ENCODE results near the gene RAVER1. TPM values are rescaled to one million over a fixed set of nuclear protein-coding genes. Genes with fewer than 3 reads are reported as not detected.

The RAVER1 gene
- total and polyA plus RNA-seq, 2 donors (not counting 1 experiment from before 2014, with no cell fraction given), result 21.0 to 62.7 TPM

DNA sequence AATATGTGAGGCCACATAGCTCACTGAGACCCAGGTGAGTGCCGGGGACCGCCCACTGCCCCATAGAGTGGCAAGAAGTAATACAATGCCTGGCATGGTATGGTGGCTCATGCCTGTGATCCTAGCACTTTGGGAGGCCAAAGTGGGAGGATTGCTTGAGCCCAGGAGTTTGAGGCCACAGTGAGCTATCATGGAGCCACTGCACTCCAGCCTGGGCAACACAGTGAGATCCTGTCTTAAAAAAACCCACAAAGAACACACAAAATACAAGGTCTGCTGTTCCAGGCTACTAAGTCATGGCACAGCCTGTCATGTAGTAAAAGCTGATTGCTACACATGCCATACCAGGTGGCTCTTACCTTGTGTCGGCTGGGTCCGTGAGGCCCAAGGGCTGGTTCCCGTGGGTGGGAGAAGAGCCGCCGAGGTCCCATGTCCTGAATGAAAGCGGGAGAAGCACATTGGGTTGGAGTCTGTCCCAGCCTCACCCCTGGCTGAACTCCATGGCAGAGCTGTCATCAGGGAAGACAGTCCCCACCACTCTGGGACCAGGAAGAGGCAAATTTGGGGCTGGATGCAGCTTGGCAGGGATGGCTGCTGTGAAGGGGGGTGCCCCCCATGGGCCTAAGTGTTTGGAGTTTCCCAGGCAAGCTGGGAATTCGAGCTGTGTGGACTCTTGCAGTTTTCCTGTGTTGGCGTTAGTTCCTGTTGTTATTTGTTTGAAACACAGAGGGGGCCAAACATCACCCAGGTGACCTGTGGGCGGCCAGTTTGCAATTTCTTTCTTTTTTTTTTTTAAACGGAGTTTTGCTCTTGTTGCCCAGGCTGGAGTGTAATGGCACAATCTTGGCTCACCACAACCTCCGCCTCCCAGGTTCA, 14.3 kb downstream of the RAVER1 start:
- no peaks in the 10 kb centered on the region for H3K27me3 ChIP-seq (replicated peaks in 1 of 4; ENCODE audit: control extremely low read depth in 1 of 4, control insufficient read depth in 3 of 4, insufficient read depth in 4 of 4, low read length in 3 of 4)
- 92% methylated on average over 9 of the region's 13 CpGs for WGBS (ENCODE audit: insufficient coverage)

More for the DNA sequence above, 14.3 kb downstream of the RAVER1 start:
- Histone ChIP-seq H4K20me1 (ENCODE audit: control insufficient read depth, insufficient read depth, low read length, poor library complexity, severe bottlenecking) (peaks cover 22% of the 10 kb centered on the region), H3K4me3 (ENCODE audit: control extremely low read depth in 1 of 5, extremely low read depth in 1 of 5, insufficient read depth in 1 of 5, low read depth in 2 of 5, low read length in 4 of 5) (no peak overlapping the region), H2AFZ (ENCODE audit: insufficient read depth, low read depth, low read length, poor library complexity, severe bottlenecking) (no peak overlapping the region), H3K79me2 (ENCODE audit: control insufficient read depth, insufficient read depth, low read length) (peaks cover 10% of the 10 kb centered on the region), H3K9me3 (ENCODE audit: control extremely low read depth in 1 of 3, control insufficient read depth in 2 of 3, insufficient read depth in 1 of 3, low read length in 2 of 3) (no peaks in the 10 kb centered on the region), H3K9ac (ENCODE audit: low read length) (no peak overlapping the region), H3K36me3 (replicated peaks in 1 of 2; ENCODE audit: control extremely low read depth in 1 of 2, control insufficient read depth in 1 of 2, extremely low read depth in 1 of 2, insufficient read depth in 2 of 2, low read length in 1 of 2) (peaks cover 0 to 46% of the 10 kb centered on the region in 2 experiments), H3K27ac (ENCODE audit: low read length in 2 of 2) (no peak overlapping the region), H3K4me2 (replicated peaks; ENCODE audit: low read depth, low read length, poor library complexity, severe bottlenecking) (no peak overlapping the region), H3K4me1 (ENCODE audit: control insufficient read depth in 2 of 2, insufficient read depth in 2 of 2, low read length in 2 of 2) (peaks cover 6 to 20% of the 10 kb centered on the region in 2 donors)
- DNase-seq (no peak), ATAC-seq (ENCODE audit: low read depth) (no peak)
- ChIA-PET CTCF (no interaction called here), POLR2A (interaction anchor here (0.5 to 0.6 kb wide), 3 partner anchors 15 to 91 kb away, joined by 3 to 5 read pairs (median 3); no protein-coding TSS in a partner anchor)
- peaks cover 14% of the 10 kb centered on the region for H3K4me1 Mint-ChIP-seq
- H3K4me3 Mint-ChIP-seq, result no peak overlapping the region
- no peaks in the 10 kb centered on the region for H3K27me3 Mint-ChIP-seq
- no peak overlapping the region for H3K27ac Mint-ChIP-seq
- TF ChIP-seq, protein P1, sequence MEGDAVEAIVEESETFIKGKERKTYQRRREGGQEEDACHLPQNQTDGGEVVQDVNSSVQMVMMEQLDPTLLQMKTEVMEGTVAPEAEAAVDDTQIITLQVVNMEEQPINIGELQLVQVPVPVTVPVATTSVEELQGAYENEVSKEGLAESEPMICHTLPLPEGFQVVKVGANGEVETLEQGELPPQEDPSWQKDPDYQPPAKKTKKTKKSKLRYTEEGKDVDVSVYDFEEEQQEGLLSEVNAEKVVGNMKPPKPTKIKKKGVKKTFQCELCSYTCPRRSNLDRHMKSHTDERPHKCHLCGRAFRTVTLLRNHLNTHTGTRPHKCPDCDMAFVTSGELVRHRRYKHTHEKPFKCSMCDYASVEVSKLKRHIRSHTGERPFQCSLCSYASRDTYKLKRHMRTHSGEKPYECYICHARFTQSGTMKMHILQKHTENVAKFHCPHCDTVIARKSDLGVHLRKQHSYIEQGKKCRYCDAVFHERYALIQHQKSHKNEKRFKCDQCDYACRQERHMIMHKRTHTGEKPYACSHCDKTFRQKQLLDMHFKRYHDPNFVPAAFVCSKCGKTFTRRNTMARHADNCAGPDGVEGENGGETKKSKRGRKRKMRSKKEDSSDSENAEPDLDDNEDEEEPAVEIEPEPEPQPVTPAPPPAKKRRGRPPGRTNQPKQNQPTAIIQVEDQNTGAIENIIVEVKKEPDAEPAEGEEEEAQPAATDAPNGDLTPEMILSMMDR (IDR thresholded peaks at IDR 0.05), result no peak
- no peak for TF ChIP-seq EZH2 (IDR thresholded peaks at IDR 0.05; ENCODE audit: borderline replicate concordance, insufficient read depth, low read depth, low read length, poor library complexity, severe bottlenecking)
- H3K9me3 Mint-ChIP-seq (ENCODE audit: insufficient read depth), result no peaks in the 10 kb centered on the region
- intact Hi-C loops (cut with micrococcal nuclease), result no loop called here
